ENCODE measurements around the gene ALKBH1. TPM values are rescaled to one million over a fixed set of nuclear protein-coding genes. Genes with fewer than 3 reads are reported as not detected.

ALKBH1 gene
- total RNA-seq, 1 experiment from 2014 or later: 25.0 TPM

DNA sequence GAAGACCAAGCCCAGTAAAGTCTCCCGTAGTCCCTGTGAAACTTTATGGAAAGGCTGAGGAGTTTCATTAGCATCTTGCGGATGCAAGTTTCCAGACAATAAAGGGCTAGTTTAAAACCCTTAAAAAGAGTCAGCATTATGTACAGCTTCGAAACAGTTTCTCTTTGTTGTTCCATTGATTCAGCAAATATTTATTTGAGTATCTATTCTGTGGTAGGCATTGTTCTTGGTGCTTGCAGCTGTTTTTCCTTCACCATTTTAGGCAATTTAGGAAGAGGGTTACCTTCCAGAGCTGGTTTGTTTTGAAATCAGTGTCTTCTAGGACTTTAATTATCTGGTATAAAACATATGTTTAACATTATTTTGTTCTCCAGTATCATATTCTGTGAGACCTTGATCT is 1.6 kb upstream of the ALKBH1 start:
- Histone ChIP-seq H3K27ac (no peak overlapping the region), H3K36me3 (ENCODE audit: low read depth) (peaks cover 32% of the 10 kb centered on the region), H4K20me1 (ENCODE audit: insufficient read depth) (peaks cover 43% of the 10 kb centered on the region), H3K79me2 (ENCODE audit: low read depth) (peaks cover 82% of the 10 kb centered on the region), H3K4me3 (peak overlapping the region; percentile 74), H3K4me2 (peak overlapping the region; percentile 86), H3K9me2 (ENCODE audit: insufficient read depth) (no peaks in the 10 kb centered on the region), H3K9me3 (ENCODE audit: insufficient read depth, low read depth) (no peaks in the 10 kb centered on the region), H3F3A (ENCODE audit: insufficient read depth, low read depth) (peaks cover 24% of the 10 kb centered on the region; the same call in 1 of the 2 replicates), H3K27me3 (ENCODE audit: insufficient read depth, low read depth) (no peaks in the 10 kb centered on the region), H3K4me1 (replicated peaks; ENCODE audit: insufficient read depth) (peaks cover 25% of the 10 kb centered on the region), H2AFZ (no peak overlapping the region)
- no peak for DNase-seq
- POLR2A ChIA-PET (ENCODE audit: unreplicated experiment): interaction anchor here (0.6 to 0.7 kb wide), 2 partner anchors 187 to 235 kb away, joined by 5 to 7 read pairs; no protein-coding TSS in a partner anchor
- intact Hi-C loops (cut with micrococcal nuclease; ENCODE audit: unreplicated experiment): loop anchor here (2.0 to 10.0 kb wide), 4 partner anchors 142 to 555 kb away; partner anchors contain the start of genes GSTZ1 and POMT2
- BruUV-seq (replicated peaks): no TSS peak
- no peak for TF ChIP-seq EZH2 (IDR thresholded peaks at IDR 0.05; ENCODE audit: low read depth)
- TF ChIP-seq, protein P1, sequence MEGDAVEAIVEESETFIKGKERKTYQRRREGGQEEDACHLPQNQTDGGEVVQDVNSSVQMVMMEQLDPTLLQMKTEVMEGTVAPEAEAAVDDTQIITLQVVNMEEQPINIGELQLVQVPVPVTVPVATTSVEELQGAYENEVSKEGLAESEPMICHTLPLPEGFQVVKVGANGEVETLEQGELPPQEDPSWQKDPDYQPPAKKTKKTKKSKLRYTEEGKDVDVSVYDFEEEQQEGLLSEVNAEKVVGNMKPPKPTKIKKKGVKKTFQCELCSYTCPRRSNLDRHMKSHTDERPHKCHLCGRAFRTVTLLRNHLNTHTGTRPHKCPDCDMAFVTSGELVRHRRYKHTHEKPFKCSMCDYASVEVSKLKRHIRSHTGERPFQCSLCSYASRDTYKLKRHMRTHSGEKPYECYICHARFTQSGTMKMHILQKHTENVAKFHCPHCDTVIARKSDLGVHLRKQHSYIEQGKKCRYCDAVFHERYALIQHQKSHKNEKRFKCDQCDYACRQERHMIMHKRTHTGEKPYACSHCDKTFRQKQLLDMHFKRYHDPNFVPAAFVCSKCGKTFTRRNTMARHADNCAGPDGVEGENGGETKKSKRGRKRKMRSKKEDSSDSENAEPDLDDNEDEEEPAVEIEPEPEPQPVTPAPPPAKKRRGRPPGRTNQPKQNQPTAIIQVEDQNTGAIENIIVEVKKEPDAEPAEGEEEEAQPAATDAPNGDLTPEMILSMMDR (conservative IDR thresholded peaks at IDR 0.05): no peak
- CTCF ChIA-PET: no interaction called here

DNA sequence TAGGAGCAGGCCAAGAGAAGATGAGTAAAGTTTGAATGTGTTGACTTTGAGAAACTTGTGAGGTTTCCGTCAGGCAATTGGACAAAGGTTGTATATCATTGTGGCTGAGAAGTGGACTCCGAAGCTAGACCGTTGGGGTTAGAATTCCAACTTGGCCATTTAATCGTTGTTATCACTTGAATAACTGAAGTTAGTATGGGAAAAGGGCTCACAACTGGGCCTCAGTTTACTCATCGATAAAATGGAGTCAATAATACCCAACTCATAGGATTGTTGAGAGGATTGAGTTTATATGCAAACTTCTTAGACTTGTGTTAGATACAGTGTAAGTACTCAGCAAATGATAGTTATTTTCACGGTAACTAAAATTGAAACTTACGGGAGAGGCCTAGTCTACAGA is 926 bp upstream of the ALKBH1 start:
- CTCF ChIA-PET: no interaction called here
- peaks cover 33% of the 10 kb centered on the region for H3K36me3 ChIP-seq (ENCODE audit: low read depth)

DNA sequence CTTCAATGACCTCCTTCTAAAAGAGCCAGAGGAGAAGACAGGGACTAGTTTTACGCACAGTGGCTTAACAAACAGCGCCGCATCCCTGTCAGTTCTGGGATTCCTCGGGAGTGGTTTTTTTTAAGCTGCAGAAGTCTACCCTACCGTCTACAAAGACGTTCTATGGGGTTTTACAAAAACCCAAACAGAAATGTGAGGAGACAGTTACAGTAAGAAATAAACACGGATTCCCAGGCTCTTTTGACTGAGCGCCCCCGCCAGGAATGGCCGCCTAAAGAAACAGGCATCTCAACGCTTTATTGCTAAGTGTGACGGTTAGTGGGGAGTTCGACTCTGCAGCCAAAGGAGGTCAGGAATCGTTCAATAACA is 484 bp downstream of the ALKBH1 start:
- H3K79me2 ChIP-seq (ENCODE audit: low read depth): peaks cover 71% of the 10 kb centered on the region
- peaks cover 8% of the 10 kb centered on the region; the same call in 1 of the 2 replicates for H3F3A ChIP-seq (ENCODE audit: insufficient read depth, low read depth)
- H3K9me2 ChIP-seq (ENCODE audit: insufficient read depth): no peaks in the 10 kb centered on the region
- no peaks in the 10 kb centered on the region for H3K27me3 ChIP-seq (ENCODE audit: insufficient read depth, low read depth)
- peak overlapping the region; percentile 74 for H3K4me3 ChIP-seq
- peak; percentile 36 to 56 for DNase-seq
- TF ChIP-seq EZH2 (IDR thresholded peaks at IDR 0.05; ENCODE audit: low read depth): no peak
- TF ChIP-seq, protein P1 (conservative IDR thresholded peaks at IDR 0.05): peak; percentile 62; the same call in 1 of the 2 replicates
- peaks cover 25% of the 10 kb centered on the region for H3K4me1 ChIP-seq (replicated peaks; ENCODE audit: insufficient read depth)
- intact Hi-C loops (cut with micrococcal nuclease; ENCODE audit: unreplicated experiment): loop anchor here (1.0 to 10.0 kb wide), 5 partner anchors 52 to 553 kb away; partner anchors contain the start of gene SPTLC2
- peak overlapping the region; percentile 99 for H2AFZ ChIP-seq
- peaks cover 26% of the 10 kb centered on the region for H4K20me1 ChIP-seq (ENCODE audit: insufficient read depth)
- CTCF ChIA-PET: interaction anchor here (0.5 to 0.7 kb wide), 7 partner anchors 104 to 764 kb away, joined by 3 to 8 read pairs (median 5); no protein-coding TSS in a partner anchor
- BruUV-seq (replicated peaks): TSS peak; percentile 60
- H3K27ac ChIP-seq: peak overlapping the region; percentile 27; the same call in 1 of the 2 replicates
- peak overlapping the region; percentile 86 for H3K4me2 ChIP-seq
- POLR2A ChIA-PET (ENCODE audit: unreplicated experiment): no interaction called here
- H3K36me3 ChIP-seq (ENCODE audit: low read depth): peaks cover 33% of the 10 kb centered on the region
- H3K9me3 ChIP-seq (ENCODE audit: insufficient read depth, low read depth): no peaks in the 10 kb centered on the region

More for the DNA sequence above, 926 bp upstream of the ALKBH1 start:
- POLR2A ChIA-PET (ENCODE audit: unreplicated experiment): interaction anchor here (0.6 kb wide), 3 partner anchors 51 to 375 kb away, joined by 3 to 5 read pairs (median 4); no protein-coding TSS in a partner anchor
- no peaks in the 10 kb centered on the region for H3K9me3 ChIP-seq (ENCODE audit: insufficient read depth, low read depth)
- H2AFZ ChIP-seq: peak overlapping the region; percentile 99
- peak overlapping the region; percentile 86 for H3K4me2 ChIP-seq
- H3K9me2 ChIP-seq (ENCODE audit: insufficient read depth): no peaks in the 10 kb centered on the region
- H3F3A ChIP-seq (ENCODE audit: insufficient read depth, low read depth): peaks cover 17% of the 10 kb centered on the region; the same call in 1 of the 2 replicates
- DNase-seq: no peak
- H4K20me1 ChIP-seq (ENCODE audit: insufficient read depth): peaks cover 37% of the 10 kb centered on the region
- peaks cover 80% of the 10 kb centered on the region for H3K79me2 ChIP-seq (ENCODE audit: low read depth)
- TF ChIP-seq, protein P1 (conservative IDR thresholded peaks at IDR 0.05): no peak
- no peaks in the 10 kb centered on the region for H3K27me3 ChIP-seq (ENCODE audit: insufficient read depth, low read depth)
- intact Hi-C loops (cut with micrococcal nuclease; ENCODE audit: unreplicated experiment): loop anchor here (1.0 to 10.0 kb wide), 5 partner anchors 141 to 554 kb away; partner anchors contain the start of genes GSTZ1, POMT2 and VIPAS39
- peaks cover 25% of the 10 kb centered on the region for H3K4me1 ChIP-seq (replicated peaks; ENCODE audit: insufficient read depth)
- peak overlapping the region; percentile 27; the same call in 1 of the 2 replicates for H3K27ac ChIP-seq
- H3K4me3 ChIP-seq: peak overlapping the region; percentile 74
- no TSS peak for BruUV-seq (replicated peaks)
